ENCODE measurements around the gene POLR2E. TPM values are rescaled to one million over a fixed set of nuclear protein-coding genes. Genes with fewer than 3 reads are reported as not detected.

Gene POLR2E
- total and polyA plus RNA-seq, 2 experiments from 2014 or later = 257 to 286 TPM

GRCh38 chr19:1049800-1050199 lies 45.4 kb downstream of the POLR2E start:
- H3K79me2 ChIP-seq (replicated peaks; ENCODE audit: insufficient read depth) = no peaks in the 10 kb centered on the region
- H3K4me3 Mint-ChIP-seq = no peak overlapping the region

GRCh38 chr19:1049106-1049505 lies 46.1 kb downstream of the POLR2E start:
- Histone ChIP-seq H3K79me2 (replicated peaks; ENCODE audit: insufficient read depth) (no peaks in the 10 kb centered on the region), H3K4me1 (ENCODE audit: insufficient read depth) (no peaks in the 10 kb centered on the region), H3K27ac (ENCODE audit: low read depth) (no peak overlapping the region), H3F3A (replicated peaks; ENCODE audit: low read depth) (no peaks in the 10 kb centered on the region), H3K36me3 (ENCODE audit: insufficient read depth) (no peaks in the 10 kb centered on the region), H2AFZ (no peak overlapping the region), H3K4me2 (no peak overlapping the region), H3K9me2 (ENCODE audit: insufficient read depth) (no peaks in the 10 kb centered on the region), H3K27me3 (ENCODE audit: insufficient read depth) (no peaks in the 10 kb centered on the region), H4K20me1 (replicated peaks; ENCODE audit: insufficient read depth) (no peaks in the 10 kb centered on the region), H3K4me3 (no peak overlapping the region)
- Mint-ChIP-seq H3K9me3 (peaks cover 8% of the 10 kb centered on the region; the same call in 2 of the 3 replicates), H3K4me1 (no peaks in the 10 kb centered on the region), H3K36me3 (ENCODE audit: low read depth) (peaks cover 19% of the 10 kb centered on the region), H3K4me3 (no peak overlapping the region), H3K27ac (no peak overlapping the region), H3K27me3 (ENCODE audit: insufficient read depth, low read depth, poor library complexity) (peaks cover 21% of the 10 kb centered on the region)
- TF ChIP-seq STAT1 (IDR thresholded peaks at IDR 0.05; ENCODE audit: unreplicated experiment) (no peak), EZH2phosphoT487 (IDR thresholded peaks at IDR 0.05; ENCODE audit: unreplicated experiment) (no peak), EZH2 (IDR thresholded peaks at IDR 0.05; ENCODE audit: low read depth, unreplicated experiment) (no peak), JUNB (IDR thresholded peaks at IDR 0.05; ENCODE audit: unreplicated experiment) (no peak), ZNF331 (CRISPR knock-in tag; IDR thresholded peaks at IDR 0.05; ENCODE audit: low read depth) (no peak), POLR2AphosphoS5 (IDR thresholded peaks at IDR 0.05; ENCODE audit: low read depth) (no peak), CREB1 (CRISPR knock-in tag; IDR thresholded peaks at IDR 0.05; ENCODE audit: low read depth) (no peak)
- TF ChIP-seq, protein P1, sequence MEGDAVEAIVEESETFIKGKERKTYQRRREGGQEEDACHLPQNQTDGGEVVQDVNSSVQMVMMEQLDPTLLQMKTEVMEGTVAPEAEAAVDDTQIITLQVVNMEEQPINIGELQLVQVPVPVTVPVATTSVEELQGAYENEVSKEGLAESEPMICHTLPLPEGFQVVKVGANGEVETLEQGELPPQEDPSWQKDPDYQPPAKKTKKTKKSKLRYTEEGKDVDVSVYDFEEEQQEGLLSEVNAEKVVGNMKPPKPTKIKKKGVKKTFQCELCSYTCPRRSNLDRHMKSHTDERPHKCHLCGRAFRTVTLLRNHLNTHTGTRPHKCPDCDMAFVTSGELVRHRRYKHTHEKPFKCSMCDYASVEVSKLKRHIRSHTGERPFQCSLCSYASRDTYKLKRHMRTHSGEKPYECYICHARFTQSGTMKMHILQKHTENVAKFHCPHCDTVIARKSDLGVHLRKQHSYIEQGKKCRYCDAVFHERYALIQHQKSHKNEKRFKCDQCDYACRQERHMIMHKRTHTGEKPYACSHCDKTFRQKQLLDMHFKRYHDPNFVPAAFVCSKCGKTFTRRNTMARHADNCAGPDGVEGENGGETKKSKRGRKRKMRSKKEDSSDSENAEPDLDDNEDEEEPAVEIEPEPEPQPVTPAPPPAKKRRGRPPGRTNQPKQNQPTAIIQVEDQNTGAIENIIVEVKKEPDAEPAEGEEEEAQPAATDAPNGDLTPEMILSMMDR (conservative IDR thresholded peaks at IDR 0.05; ENCODE audit: low read depth in 2 of 2) = no peak
- DNase-seq (ENCODE audit: low spot score) (no peak), ATAC-seq (no peak)

More at GRCh38 chr19:1049800-1050199, 45.4 kb downstream of the POLR2E start:
- peaks cover 8% of the 10 kb centered on the region; the same call in 2 of the 3 replicates for H3K9me3 Mint-ChIP-seq
- Histone ChIP-seq H3K4me2 (no peak overlapping the region), H4K20me1 (replicated peaks; ENCODE audit: insufficient read depth) (no peaks in the 10 kb centered on the region), H3F3A (replicated peaks; ENCODE audit: low read depth) (no peaks in the 10 kb centered on the region), H3K27ac (ENCODE audit: low read depth) (no peak overlapping the region), H3K27me3 (ENCODE audit: insufficient read depth) (no peaks in the 10 kb centered on the region), H3K4me1 (ENCODE audit: insufficient read depth) (no peaks in the 10 kb centered on the region), H3K4me3 (no peak overlapping the region), H3K36me3 (ENCODE audit: insufficient read depth) (no peaks in the 10 kb centered on the region), H3K9me2 (ENCODE audit: insufficient read depth) (no peaks in the 10 kb centered on the region), H2AFZ (no peak overlapping the region)
- TF ChIP-seq NANOG (IDR thresholded peaks at IDR 0.05; ENCODE audit: borderline replicate concordance) (no peak), EZH2phosphoT487 (IDR thresholded peaks at IDR 0.05; ENCODE audit: unreplicated experiment) (no peak), JUNB (IDR thresholded peaks at IDR 0.05; ENCODE audit: unreplicated experiment) (no peak), ZNF114 (CRISPR knock-in tag; IDR thresholded peaks at IDR 0.05) (no peak)
- TF ChIP-seq, protein P1 (conservative IDR thresholded peaks at IDR 0.05; ENCODE audit: low read depth in 2 of 2) = no peak
- no peak for ATAC-seq
- H3K36me3 Mint-ChIP-seq (ENCODE audit: low read depth) = peaks cover 19% of the 10 kb centered on the region
- H3K27me3 Mint-ChIP-seq (ENCODE audit: insufficient read depth, low read depth, poor library complexity) = peaks cover 21% of the 10 kb centered on the region
- no peak overlapping the region for H3K27ac Mint-ChIP-seq
- DNase-seq (ENCODE audit: low spot score) = no peak
- no peaks in the 10 kb centered on the region for H3K4me1 Mint-ChIP-seq
